SKM-1 (cell line): ENCODE results near the gene PRTFDC1.
"Not testable (repeated sequence)": the region's sequence is repeated elsewhere in the genome, so short reads cannot be mapped to it uniquely, and the experiment has no call there.

ENCODE experiments used
- DNase-seq: peaks from one replicate; lab custom pipeline; 2025; ENCODE audit not compliant: unreplicated experiment; lab: John Stamatoyannopoulos, UW

PRTFDC1 gene

GRCh38 chr10:24849501-24850299 is 102.7 kb downstream of the PRTFDC1 start:
- no peak for DNase-seq

GRCh38 chr10:24849051-24849450 is 103.4 kb downstream of the PRTFDC1 start:
- no peak for DNase-seq

DNA sequence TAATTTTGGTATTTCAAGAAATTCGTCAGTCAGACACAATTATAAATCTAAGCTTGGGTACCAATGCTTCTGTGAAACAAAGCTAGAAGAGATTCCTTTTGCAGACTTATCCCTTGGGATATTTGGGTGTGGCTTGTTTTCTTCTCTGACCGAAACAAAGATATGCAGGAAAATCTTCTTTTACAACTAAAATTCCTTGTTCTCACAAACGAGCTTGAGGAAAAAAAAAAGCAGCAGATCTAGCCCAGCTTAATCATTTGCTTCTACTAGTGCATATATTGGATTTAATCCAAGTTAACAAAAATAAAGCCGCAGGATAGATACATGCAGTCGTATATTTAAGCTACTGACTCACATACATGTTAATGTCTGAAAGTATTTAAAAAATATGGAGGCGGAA is 104.2 kb downstream of the PRTFDC1 start:
- DNase-seq = no peak

DNA sequence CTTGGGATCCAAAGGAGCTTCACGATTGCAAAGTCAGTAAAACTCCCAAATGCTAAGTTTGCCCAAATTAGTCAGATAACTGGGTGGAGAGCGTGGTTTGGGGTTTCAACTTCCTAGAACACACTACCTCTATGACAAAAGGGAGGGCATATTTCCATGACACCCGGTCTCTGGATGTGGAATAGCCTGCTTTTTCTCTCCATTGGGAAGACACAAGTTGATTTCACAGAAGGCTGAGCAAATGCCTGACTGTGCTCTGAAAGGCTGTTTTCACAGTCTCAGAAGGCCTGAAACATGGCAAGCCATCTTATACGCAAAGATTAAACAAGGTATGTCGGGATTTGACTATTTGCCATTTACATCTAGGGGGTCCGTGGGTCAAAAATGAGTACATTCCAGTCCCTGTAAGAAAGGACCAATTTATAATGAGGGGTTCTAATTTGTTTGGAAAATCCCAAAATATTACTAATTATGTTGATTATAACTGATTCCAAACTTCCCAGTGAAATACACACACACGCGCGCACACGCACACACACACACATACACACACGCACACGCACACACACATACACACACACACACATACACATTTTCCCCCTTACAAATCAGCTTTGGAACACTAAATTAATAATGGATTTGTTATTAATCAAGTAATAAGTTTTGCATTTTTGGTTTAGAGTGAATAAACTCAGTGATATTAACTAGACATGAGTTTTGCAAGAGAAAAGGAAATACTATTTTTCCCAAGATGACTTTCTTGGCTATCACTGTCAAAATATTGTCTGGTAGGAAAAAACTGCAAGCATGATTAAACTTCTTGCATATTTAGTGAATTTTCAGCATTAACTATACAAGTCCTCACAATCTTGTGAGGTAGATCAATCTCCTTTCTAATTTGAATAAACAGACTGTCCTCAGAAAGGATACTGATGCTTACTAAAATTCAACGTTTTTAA is 105.0 kb downstream of the PRTFDC1 start:
- no peak for DNase-seq

DNA sequence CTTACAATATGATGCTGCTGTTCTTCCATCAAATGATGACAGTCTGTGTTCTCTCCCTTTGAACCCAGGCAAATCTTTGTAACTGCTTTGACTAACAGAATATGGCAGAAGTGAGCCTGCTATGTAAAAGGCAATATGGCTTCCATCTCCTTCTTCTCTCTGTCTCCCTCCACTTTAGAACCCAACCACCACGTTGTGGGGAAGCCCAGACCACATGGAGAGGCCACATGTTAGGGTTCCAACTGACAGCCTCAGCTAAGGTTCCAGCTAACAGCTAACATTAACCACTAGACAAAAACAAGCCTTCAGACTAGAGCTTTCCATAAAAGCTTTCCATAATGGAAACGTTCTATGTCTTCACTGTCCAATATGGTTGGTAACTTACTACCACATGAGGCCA is 107.7 kb downstream of the PRTFDC1 start:
- no peak for DNase-seq

- DNase-seq = no peak
Measured at GRCh38 chr10:24843256-24843655, 109.2 kb downstream of the PRTFDC1 start.

DNA sequence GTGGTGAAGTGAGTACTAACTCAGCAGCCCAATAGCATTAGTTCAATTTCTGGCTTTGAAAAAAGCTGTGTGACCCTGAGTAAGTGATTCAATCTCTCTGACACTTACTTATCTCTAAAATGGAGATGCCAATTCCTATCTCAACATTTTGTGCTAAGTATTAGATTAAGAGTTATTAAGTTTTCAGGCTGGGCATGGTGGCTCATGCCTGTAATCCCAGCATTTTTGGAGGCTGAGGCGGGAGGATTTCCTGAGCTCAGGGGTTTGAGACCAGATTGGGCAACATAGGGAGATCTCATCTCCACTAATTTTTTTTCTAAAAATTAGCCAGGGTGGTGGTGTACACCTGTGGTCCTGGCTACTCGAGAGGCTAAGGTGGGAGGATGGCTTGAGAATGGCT is 109.5 kb downstream of the PRTFDC1 start:
- DNase-seq = no peak

- no peak for DNase-seq
Measured at GRCh38 chr10:24841530-24841929, 110.9 kb downstream of the PRTFDC1 start.

DNA sequence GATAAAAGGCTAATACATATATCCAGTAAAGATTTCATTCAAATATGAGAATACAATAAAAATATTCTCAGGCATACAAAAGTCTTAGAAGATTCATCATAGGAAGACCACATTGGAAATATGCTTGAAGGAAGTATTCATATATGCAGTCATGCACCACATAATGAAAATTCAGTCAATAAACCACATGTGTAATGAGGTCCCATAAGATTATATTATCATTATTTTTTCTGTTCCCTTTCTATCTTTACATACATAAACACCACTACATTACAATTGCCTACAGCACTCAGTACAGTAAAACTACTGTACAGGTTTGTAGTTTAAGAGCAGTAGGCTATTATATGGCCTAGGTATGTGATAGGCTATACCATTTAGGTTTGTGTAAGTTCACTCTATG is 111.6 kb downstream of the PRTFDC1 start:
- DNase-seq = no peak

DNA sequence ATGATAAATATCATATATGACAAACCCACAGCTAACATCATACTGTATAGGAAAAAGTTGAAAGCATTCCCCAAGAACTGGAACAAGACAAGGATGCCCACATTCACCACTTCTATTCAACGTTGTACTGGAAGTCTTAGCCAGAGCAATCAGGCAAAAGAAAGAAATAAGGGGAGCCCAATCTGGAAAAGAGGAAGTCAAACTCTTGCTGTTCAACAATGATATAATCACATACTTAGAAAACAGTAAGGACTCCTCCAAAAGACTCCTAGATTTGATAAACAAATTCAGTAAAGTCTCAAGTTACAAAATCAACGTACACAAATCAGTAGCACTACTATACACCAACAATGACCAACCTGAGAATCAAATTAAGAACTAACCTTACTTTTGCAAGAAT is 114.6 kb downstream of the PRTFDC1 start:
- DNase-seq = not testable (repeated sequence)

DNA sequence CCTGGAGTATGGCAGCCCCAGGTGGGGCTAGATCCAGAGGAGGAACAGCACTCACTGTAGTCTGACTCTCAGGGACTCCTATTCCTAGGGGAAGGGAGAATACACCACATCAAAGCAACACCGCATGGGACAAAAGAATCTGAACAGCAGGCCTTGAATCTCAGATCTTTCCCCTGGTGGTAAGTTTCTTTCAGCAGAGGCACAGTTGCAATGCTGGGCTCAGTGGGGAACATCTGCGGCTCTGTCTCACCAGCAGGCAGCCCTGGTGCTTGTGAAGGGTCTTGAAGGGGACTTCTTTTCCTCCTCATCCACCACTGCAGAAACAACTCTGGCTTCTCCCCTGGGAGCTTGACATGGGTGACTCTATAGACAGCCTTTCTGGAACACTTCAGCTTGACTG is 117.5 kb downstream of the PRTFDC1 start:
- DNase-seq = no peak

- no peak for DNase-seq
Measured at GRCh38 chr10:24826009-24826408, 126.4 kb downstream of the PRTFDC1 start.

DNA sequence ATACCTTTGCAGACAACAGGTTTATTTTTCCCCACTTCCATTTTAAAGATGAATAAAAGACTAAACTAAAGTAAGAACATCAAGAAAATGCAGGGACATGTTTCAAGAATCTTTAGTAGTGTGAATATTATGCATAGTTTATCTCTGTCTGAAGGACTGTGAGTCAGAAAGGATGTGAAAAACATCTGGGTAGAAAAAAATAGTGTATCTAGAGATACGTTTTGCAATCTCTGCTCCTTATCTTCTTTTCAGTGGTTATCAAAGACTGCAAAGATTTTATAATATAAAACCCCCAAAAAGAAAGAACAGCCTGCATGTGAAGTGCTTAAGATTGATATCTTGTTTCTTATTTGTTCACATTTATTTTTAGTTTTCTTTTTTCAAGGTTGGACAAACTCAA is 126.9 kb downstream of the PRTFDC1 start:
- DNase-seq = no peak

- DNase-seq = no peak
Measured at GRCh38 chr10:24824536-24824935, 127.9 kb downstream of the PRTFDC1 start.

GRCh38 chr10:24824124-24824523 is 128.3 kb downstream of the PRTFDC1 start:
- no peak for DNase-seq

DNA sequence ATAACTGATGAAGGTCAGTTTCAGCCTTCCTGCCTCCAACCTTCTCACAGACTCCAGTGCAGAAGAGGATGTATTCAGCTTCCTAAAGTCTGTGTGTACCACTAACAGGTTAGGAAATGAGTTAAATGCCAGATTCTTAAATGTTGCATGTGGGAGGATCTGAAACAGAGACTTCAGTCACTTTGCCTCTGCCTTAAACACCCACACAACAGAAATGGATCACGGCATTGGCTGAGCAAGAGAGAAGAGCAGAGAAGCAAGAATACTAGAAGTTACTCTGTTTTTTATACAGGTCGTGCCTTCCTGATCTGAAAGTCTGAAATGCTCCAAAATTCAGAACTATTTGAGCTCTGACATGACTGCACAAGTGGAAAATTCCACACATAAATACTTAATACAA is 129.8 kb downstream of the PRTFDC1 start:
- DNase-seq = no peak

- no peak for DNase-seq
Measured at GRCh38 chr10:24821986-24822385, 130.4 kb downstream of the PRTFDC1 start.

DNA sequence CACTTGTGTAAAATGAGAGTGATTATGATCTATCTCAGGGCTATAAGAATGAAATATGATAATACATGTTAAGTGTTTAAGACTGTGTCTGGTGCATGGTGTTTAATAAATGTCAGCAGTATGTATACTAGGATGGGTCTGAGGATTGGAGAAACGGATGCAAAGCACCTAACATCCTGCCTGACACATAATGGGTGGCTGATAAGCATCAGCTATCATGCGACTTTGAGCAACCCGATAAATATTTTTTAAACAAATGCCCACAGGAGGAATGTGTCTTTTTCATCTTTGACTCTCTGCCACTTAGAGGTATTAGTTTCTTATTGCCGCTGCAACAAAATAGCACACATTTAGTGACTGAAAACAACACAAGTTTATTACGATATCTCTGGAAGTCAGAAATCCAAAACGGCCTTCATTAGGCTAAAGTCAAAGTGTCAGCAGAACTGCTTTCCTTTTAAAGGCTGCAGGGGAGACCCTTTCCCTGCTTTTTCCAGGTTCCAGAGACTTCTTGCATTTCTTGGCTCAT is 135.5 kb downstream of the PRTFDC1 start:
- DNase-seq = no peak

DNA sequence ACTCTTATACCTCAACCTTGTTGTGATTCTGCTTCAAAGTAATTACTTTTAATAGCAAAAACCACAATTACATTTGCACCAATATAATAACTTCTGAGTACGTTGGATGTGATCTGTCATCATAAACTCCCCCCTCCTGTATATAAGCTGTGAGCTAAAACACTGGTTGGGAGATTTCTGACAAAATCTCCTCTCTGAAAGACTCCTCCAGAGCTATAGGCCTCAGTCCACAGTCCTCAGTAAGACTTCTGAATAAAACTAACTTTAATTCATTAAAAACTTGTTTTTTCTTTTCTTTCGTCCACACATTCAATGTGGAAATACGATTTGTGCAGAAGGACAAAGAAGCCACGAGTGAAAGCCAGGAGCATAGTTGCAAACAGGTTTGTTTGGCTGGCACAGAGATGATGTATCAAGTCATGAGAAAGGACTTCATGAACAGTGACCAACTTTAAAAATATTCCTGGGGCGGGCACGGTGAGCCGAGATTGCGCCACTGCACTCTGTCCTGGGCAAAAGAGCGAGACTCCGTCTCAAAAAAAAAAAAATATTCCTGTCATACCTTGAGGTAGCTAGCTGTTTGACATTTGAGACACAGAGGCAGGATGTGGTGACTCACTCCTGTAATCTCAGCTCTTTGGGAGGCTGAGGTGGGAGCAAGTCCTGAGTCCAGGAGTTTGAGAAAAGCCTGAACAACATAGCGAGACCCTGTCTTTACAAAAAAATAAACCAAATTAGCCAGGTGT is 137.7 kb downstream of the PRTFDC1 start:
- no peak for DNase-seq

- no peak for DNase-seq
Measured at GRCh38 chr10:24813856-24814255, 138.6 kb downstream of the PRTFDC1 start.

DNA sequence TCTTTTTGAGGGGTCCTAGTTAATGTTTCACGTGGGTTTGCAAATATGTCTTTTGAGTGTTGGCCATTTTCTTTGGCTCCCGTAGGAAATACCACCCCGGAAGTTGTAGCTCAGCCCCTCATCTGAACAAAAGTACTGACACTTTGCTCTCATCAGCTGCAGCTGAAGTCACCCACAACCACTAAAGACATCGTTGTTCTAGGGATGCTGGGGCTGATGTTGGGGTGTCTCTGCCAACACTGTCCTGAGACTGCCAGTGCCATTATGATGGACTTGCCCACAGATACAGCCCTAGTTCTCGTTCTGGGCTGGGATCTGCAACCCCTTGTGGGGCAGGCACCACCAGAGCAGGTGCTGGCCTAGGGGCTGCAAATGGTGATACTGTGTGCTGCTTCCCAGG is 146.1 kb downstream of the PRTFDC1 start:
- DNase-seq = no peak
